ENCODE measurements around the gene YARS1. TPM values are rescaled to one million over a fixed set of nuclear protein-coding genes. Genes with fewer than 3 reads are reported as not detected.

Gene YARS1
- total RNA-seq, 1 experiment from 2014 or later = 180 TPM

GRCh38 chr1:32863881-32864245 lies 46.7 kb upstream of the YARS1 start:
- Histone ChIP-seq H3K79me2 (ENCODE audit: low read depth) (no peaks in the 10 kb centered on the region), H2AFZ (no peak overlapping the region), H3K36me3 (ENCODE audit: low read depth) (no peaks in the 10 kb centered on the region), H3K4me2 (no peak overlapping the region), H3K27me3 (ENCODE audit: insufficient read depth, low read depth) (no peaks in the 10 kb centered on the region), H3K4me3 (no peak overlapping the region), H3F3A (ENCODE audit: insufficient read depth, low read depth) (no peaks in the 10 kb centered on the region; the same call in 1 of the 2 replicates), H3K27ac (no peak overlapping the region), H3K4me1 (replicated peaks; ENCODE audit: insufficient read depth) (no peaks in the 10 kb centered on the region), H3K9me3 (ENCODE audit: insufficient read depth, low read depth) (no peaks in the 10 kb centered on the region), H3K9me2 (ENCODE audit: insufficient read depth) (no peaks in the 10 kb centered on the region), H4K20me1 (ENCODE audit: insufficient read depth) (no peaks in the 10 kb centered on the region)
- no TSS peak for BruUV-seq (replicated peaks)
- ChIA-PET POLR2A (ENCODE audit: unreplicated experiment) (no interaction called here), CTCF (no interaction called here)
- TF ChIP-seq EZH2 (IDR thresholded peaks at IDR 0.05; ENCODE audit: low read depth) = no peak
- TF ChIP-seq CTCF (conservative IDR thresholded peaks at IDR 0.05) = no peak
- no peak for DNase-seq
- intact Hi-C loops (cut with micrococcal nuclease; ENCODE audit: unreplicated experiment) = no loop called here

GRCh38 chr1:32863218-32863880 lies 46.2 kb upstream of the YARS1 start:
- intact Hi-C loops (cut with micrococcal nuclease; ENCODE audit: unreplicated experiment) = no loop called here
- Histone ChIP-seq H3K9me2 (ENCODE audit: insufficient read depth) (no peaks in the 10 kb centered on the region), H3K9me3 (ENCODE audit: insufficient read depth, low read depth) (no peaks in the 10 kb centered on the region), H3F3A (ENCODE audit: insufficient read depth, low read depth) (peaks cover 4% of the 10 kb centered on the region; the same call in 1 of the 2 replicates), H3K4me3 (no peak overlapping the region), H2AFZ (no peak overlapping the region), H3K27ac (no peak overlapping the region), H3K27me3 (ENCODE audit: insufficient read depth, low read depth) (no peaks in the 10 kb centered on the region), H3K4me2 (no peak overlapping the region), H3K4me1 (replicated peaks; ENCODE audit: insufficient read depth) (no peaks in the 10 kb centered on the region), H3K79me2 (ENCODE audit: low read depth) (no peaks in the 10 kb centered on the region), H4K20me1 (ENCODE audit: insufficient read depth) (no peaks in the 10 kb centered on the region), H3K36me3 (ENCODE audit: low read depth) (no peaks in the 10 kb centered on the region)
- TF ChIP-seq EZH2 (IDR thresholded peaks at IDR 0.05; ENCODE audit: low read depth) = no peak
- no peak for TF ChIP-seq CTCF (conservative IDR thresholded peaks at IDR 0.05)
- no TSS peak for BruUV-seq (replicated peaks)
- POLR2A ChIA-PET (ENCODE audit: unreplicated experiment) = no interaction called here
- CTCF ChIA-PET = interaction anchor here (0.6 kb wide), 1 partner anchor 30 kb away, joined by 5 read pairs; no protein-coding TSS in a partner anchor
- no peak for DNase-seq

- intact Hi-C loops (cut with micrococcal nuclease; ENCODE audit: unreplicated experiment) = no loop called here
These were observed 44.9 kb upstream of the YARS1 start for GRCh38 chr1:32861904-32862695.

More at GRCh38 chr1:32861904-32862695, 44.9 kb upstream of the YARS1 start:
- no peaks in the 10 kb centered on the region; the same call in 1 of the 2 replicates for H3K36me3 ChIP-seq (ENCODE audit: low read depth)
- no peaks in the 10 kb centered on the region for H3K4me1 ChIP-seq (replicated peaks; ENCODE audit: insufficient read depth)
- H3K9me2 ChIP-seq (ENCODE audit: insufficient read depth) = no peaks in the 10 kb centered on the region
- no peaks in the 10 kb centered on the region for H4K20me1 ChIP-seq (ENCODE audit: insufficient read depth)
- no peak overlapping the region for H3K4me3 ChIP-seq
- H3F3A ChIP-seq (ENCODE audit: insufficient read depth, low read depth) = peaks cover 4% of the 10 kb centered on the region; the same call in 1 of the 2 replicates
- H3K27me3 ChIP-seq (ENCODE audit: insufficient read depth, low read depth) = no peaks in the 10 kb centered on the region
- no peaks in the 10 kb centered on the region for H3K9me3 ChIP-seq (ENCODE audit: insufficient read depth, low read depth)
- no peak overlapping the region for H3K4me2 ChIP-seq
- no peak overlapping the region for H3K27ac ChIP-seq
- BruUV-seq (replicated peaks) = no TSS peak
- no peak for DNase-seq
- no peaks in the 10 kb centered on the region for H3K79me2 ChIP-seq (ENCODE audit: low read depth)
- ChIA-PET POLR2A (ENCODE audit: unreplicated experiment) (no interaction called here), CTCF (no interaction called here)
- TF ChIP-seq EZH2 (IDR thresholded peaks at IDR 0.05; ENCODE audit: low read depth) (no peak), CTCF (conservative IDR thresholded peaks at IDR 0.05) (no peak)
- no peak overlapping the region for H2AFZ ChIP-seq

All from PC-9 (cell line).